ENCODE measurements around the gene SAC3D1. TPM values are rescaled to one million over a fixed set of nuclear protein-coding genes. Genes with fewer than 3 reads are reported as not detected.

The SAC3D1 gene
- polyA plus RNA-seq, 5 donors: 8.9 to 16.8 (median 10.4) TPM

GRCh38 chr11:65086809-65087208 lies 45.8 kb downstream of the SAC3D1 start:
- no peak for DNase-seq

- no peak for DNase-seq
Observed at GRCh38 chr11:65087216-65087615, 46.2 kb downstream of the SAC3D1 start.

DNA sequence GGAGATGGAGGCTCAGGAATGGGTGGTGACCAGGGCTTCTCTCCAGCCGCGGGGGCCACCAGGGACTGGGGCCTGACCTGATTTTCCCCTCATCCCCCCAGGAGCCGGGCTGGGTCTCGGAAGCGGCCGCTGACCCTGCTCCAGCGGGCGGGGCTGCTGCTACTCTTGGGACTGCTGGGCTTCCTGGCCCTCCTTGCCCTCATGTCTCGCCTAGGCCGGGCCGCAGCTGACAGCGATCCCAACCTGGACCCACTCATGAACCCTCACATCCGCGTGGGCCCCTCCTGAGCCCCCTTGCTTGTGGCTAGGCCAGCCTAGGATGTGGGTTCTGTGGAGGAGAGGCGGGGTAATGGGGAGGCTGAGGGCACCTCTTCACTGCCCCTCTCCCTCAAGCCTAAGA lies 46.8 kb downstream of the SAC3D1 start:
- no peak for DNase-seq

GRCh38 chr11:65089621-65090020 lies 48.6 kb downstream of the SAC3D1 start:
- DNase-seq: no peak

GRCh38 chr11:65090628-65091027 lies 49.6 kb downstream of the SAC3D1 start:
- no peak for DNase-seq

Other genes starting within 250 kb of the SAC3D1 start
- gene MAP4K2, start 238.0 kb upstream of the SAC3D1 start, polyA plus RNA-seq (ENCODE audit: insufficient read depth in 1 of 5, insufficient read length in 5 of 5, low replicate concordance in 1 of 5): 10 to 100 TPM; 31.6 to 46.6 (median 42.1) TPM
- 10 to 100 TPM; 30.3 to 48.5 (median 37.1) TPM for gene MEN1, start 230.7 kb upstream of the SAC3D1 start, polyA plus RNA-seq (ENCODE audit: insufficient read depth in 1 of 5, insufficient read length in 5 of 5, low replicate concordance in 1 of 5)
- 1 to 10 TPM; 5.6 to 10.0 (median 8.5) TPM for gene CDC42BPG, start 196.6 kb upstream of the SAC3D1 start, polyA plus RNA-seq (ENCODE audit: insufficient read depth in 1 of 5, insufficient read length in 5 of 5, low replicate concordance in 1 of 5)
- gene EHD1, start 162.6 kb upstream of the SAC3D1 start, polyA plus RNA-seq (ENCODE audit: insufficient read depth in 1 of 5, insufficient read length in 5 of 5, low replicate concordance in 1 of 5): 10 to 100 TPM; 38.4 to 65.5 (median 49.2) TPM
- 10 to 100 TPM; 10.3 to 25.1 (median 15.9) TPM for gene ATG2A, start 124.0 kb upstream of the SAC3D1 start, polyA plus RNA-seq (ENCODE audit: insufficient read depth in 1 of 5, insufficient read length in 5 of 5, low replicate concordance in 1 of 5)
- gene PPP2R5B, start 116.5 kb upstream of the SAC3D1 start, polyA plus RNA-seq (ENCODE audit: insufficient read depth in 1 of 5, insufficient read length in 5 of 5, low replicate concordance in 1 of 5): 10 to 100 TPM; 10.4 to 18.2 (median 13.5) TPM
- under 1 TPM in 3 of 5 donors, not detected in 2; 0.15 to 0.27 (median 0.24) TPM for gene GPHA2, start 105.3 kb upstream of the SAC3D1 start, polyA plus RNA-seq (ENCODE audit: insufficient read depth in 1 of 5, insufficient read length in 5 of 5, low replicate concordance in 1 of 5)
- not detected for gene MAJIN, start 69.1 kb upstream of the SAC3D1 start, polyA plus RNA-seq (ENCODE audit: insufficient read depth in 1 of 5, insufficient read length in 5 of 5, low replicate concordance in 1 of 5)
- 1 to 10 TPM; 3.3 to 4.3 (median 3.9) TPM for gene BATF2, start 44.2 kb upstream of the SAC3D1 start, polyA plus RNA-seq (ENCODE audit: insufficient read depth in 1 of 5, insufficient read length in 5 of 5, low replicate concordance in 1 of 5)
- gene ARL2, start 27.1 kb upstream of the SAC3D1 start, polyA plus RNA-seq (ENCODE audit: insufficient read depth in 1 of 5, insufficient read length in 5 of 5, low replicate concordance in 1 of 5): 10 to 100 TPM; 39.1 to 77.6 (median 48.9) TPM
- gene SNX15, start 13.8 kb upstream of the SAC3D1 start, polyA plus RNA-seq (ENCODE audit: insufficient read depth in 1 of 5, insufficient read length in 5 of 5, low replicate concordance in 1 of 5): 10 to 100 TPM; 19.8 to 29.3 (median 24.4) TPM
- 10 to 100 TPM; 12.0 to 21.2 (median 16.5) TPM for gene NAALADL1, start 17.3 kb downstream of the SAC3D1 start, polyA plus RNA-seq (ENCODE audit: insufficient read depth in 1 of 5, insufficient read length in 5 of 5, low replicate concordance in 1 of 5)
- 10 to 100 TPM; 12.9 to 25.1 (median 17.9) TPM for gene CDCA5, start 42.8 kb downstream of the SAC3D1 start, polyA plus RNA-seq (ENCODE audit: insufficient read depth in 1 of 5, insufficient read length in 5 of 5, low replicate concordance in 1 of 5)
- gene ZFPL1, start 43.0 kb downstream of the SAC3D1 start, polyA plus RNA-seq (ENCODE audit: insufficient read depth in 1 of 5, insufficient read length in 5 of 5, low replicate concordance in 1 of 5): 10 to 100 TPM; 23.5 to 35.3 (median 29.7) TPM
- 100 to 1,000 TPM in 2 of 5 donors, 10 to 100 TPM in 3; 84.5 to 148 (median 99.6) TPM for gene VPS51, start 55.0 kb downstream of the SAC3D1 start, polyA plus RNA-seq (ENCODE audit: insufficient read depth in 1 of 5, insufficient read length in 5 of 5, low replicate concordance in 1 of 5)
- gene TM7SF2, start 70.7 kb downstream of the SAC3D1 start, polyA plus RNA-seq (ENCODE audit: insufficient read depth in 1 of 5, insufficient read length in 5 of 5, low replicate concordance in 1 of 5): 10 to 100 TPM; 18.0 to 27.0 (median 20.6) TPM
- gene ZNHIT2, start 76.5 kb downstream of the SAC3D1 start, polyA plus RNA-seq (ENCODE audit: insufficient read depth in 1 of 5, insufficient read length in 5 of 5, low replicate concordance in 1 of 5): 1 to 10 TPM; 3.7 to 9.9 (median 4.5) TPM
- gene FAU, start 80.9 kb downstream of the SAC3D1 start, polyA plus RNA-seq (ENCODE audit: insufficient read depth in 1 of 5, insufficient read length in 5 of 5, low replicate concordance in 1 of 5): 1,000 to 10,000 TPM in 1 of 5 donors, 100 to 1,000 TPM in 4; 725 to 1,079 (median 855) TPM
- 10 to 100 TPM; 40.7 to 48.7 (median 43.5) TPM for gene MRPL49, start 81.1 kb downstream of the SAC3D1 start, polyA plus RNA-seq (ENCODE audit: insufficient read depth in 1 of 5, insufficient read length in 5 of 5, low replicate concordance in 1 of 5)
- 10 to 100 TPM; 39.1 to 50.0 (median 49.1) TPM for gene SYVN1, start 93.3 kb downstream of the SAC3D1 start, polyA plus RNA-seq (ENCODE audit: insufficient read depth in 1 of 5, insufficient read length in 5 of 5, low replicate concordance in 1 of 5)
- gene SPDYC, start 129.0 kb downstream of the SAC3D1 start, polyA plus RNA-seq (ENCODE audit: insufficient read depth in 1 of 5, insufficient read length in 5 of 5, low replicate concordance in 1 of 5): under 1 TPM in 1 of 5 donors, not detected in 4; 0.10 TPM
- 100 to 1,000 TPM in 1 of 5 donors, 10 to 100 TPM in 4; 60.7 to 100 (median 86.2) TPM for gene CAPN1, start 140.7 kb downstream of the SAC3D1 start, polyA plus RNA-seq (ENCODE audit: insufficient read depth in 1 of 5, insufficient read length in 5 of 5, low replicate concordance in 1 of 5)
- 10 to 100 TPM; 18.5 to 29.2 (median 27.0) TPM for gene POLA2, start 220.8 kb downstream of the SAC3D1 start, polyA plus RNA-seq (ENCODE audit: insufficient read depth in 1 of 5, insufficient read length in 5 of 5, low replicate concordance in 1 of 5)

Data from right lung (tissue), 5 donors.